IPS-18c (cell line): ENCODE results near the gene FILIP1.
A peak's percentile ranks its signal among the peaks of the same experiment; 100 is the strongest.

Source experiments
- H3K4me3 ChIP-seq: 2 replicates; pipeline ENCODE4 v1.7.0; 2013; ENCODE audit warnings: low read depth, mild to moderate bottlenecking, low read length, moderate library complexity; ENCODE audit not compliant: insufficient read depth
- H3K9me3 ChIP-seq: one replicate; pipeline ENCODE4 v1.6.1; 2013; ENCODE audit warnings: mild to moderate bottlenecking, low read length, moderate library complexity; ENCODE audit not compliant: control insufficient read depth, insufficient read depth

Gene FILIP1

GRCh38 chr6:75262716-75263400, 230.7 kb downstream of the FILIP1 start:
- H3K4me3 ChIP-seq, result no peak overlapping the region
- H3K9me3 ChIP-seq, result no peaks in the 10 kb centered on the region

- H3K9me3 ChIP-seq, result no peaks in the 10 kb centered on the region
- H3K4me3 ChIP-seq, result no peak overlapping the region
Measured at GRCh38 chr6:75261299-75261698, 232.3 kb downstream of the FILIP1 start.

GRCh38 chr6:75257343-75258087, 236.1 kb downstream of the FILIP1 start:
- Histone ChIP-seq H3K9me3 (no peaks in the 10 kb centered on the region), H3K4me3 (no peak overlapping the region)

GRCh38 chr6:75250552-75250951, 243.0 kb downstream of the FILIP1 start:
- Histone ChIP-seq H3K9me3 (no peaks in the 10 kb centered on the region), H3K4me3 (no peak overlapping the region)

DNA sequence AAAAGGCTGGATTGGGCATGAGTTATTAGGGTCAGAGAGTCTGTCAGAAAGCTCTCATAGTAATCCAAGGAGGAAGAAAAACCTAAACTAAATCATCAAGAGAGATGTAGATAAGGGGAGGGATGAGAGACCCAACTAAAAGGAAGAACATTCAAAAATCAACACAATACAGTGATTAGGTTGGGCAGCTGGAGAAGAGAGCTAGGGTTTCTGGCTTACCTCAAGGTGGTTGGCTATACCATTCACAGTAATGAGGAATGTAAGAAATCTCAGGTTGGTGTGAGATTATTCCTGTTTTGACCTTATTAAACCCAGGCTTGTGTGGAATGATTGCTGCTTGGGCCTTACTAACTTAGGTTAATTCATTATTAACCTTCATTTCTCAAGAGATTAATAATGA, 243.8 kb downstream of the FILIP1 start:
- H3K9me3 ChIP-seq, result no peaks in the 10 kb centered on the region
- no peak overlapping the region for H3K4me3 ChIP-seq

DNA sequence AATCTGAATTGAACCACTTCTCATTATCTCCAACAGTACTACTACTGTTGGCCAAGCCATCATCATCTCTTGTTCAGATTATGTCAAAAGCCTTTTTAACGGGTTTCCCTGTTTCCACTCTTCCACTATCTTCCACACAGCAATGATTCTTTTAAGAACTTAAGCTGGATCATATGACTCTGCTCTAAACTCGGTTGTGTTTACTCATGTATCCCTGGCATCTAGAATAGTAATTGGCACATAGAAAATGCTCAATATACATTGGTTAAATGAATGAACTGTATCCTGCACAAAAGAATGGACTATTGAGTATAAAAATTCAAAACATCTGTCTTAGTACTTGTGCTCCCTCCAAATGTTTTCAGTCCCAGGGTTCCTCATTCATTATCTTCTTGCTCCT, 247.2 kb downstream of the FILIP1 start:
- no peak overlapping the region for H3K4me3 ChIP-seq
- H3K9me3 ChIP-seq, result no peaks in the 10 kb centered on the region

- Histone ChIP-seq H3K4me3 (peak overlapping the region; percentile 78), H3K9me3 (no peaks in the 10 kb centered on the region)
Measured at GRCh38 chr6:75244063-75244584, 249.5 kb downstream of the FILIP1 start.

DNA sequence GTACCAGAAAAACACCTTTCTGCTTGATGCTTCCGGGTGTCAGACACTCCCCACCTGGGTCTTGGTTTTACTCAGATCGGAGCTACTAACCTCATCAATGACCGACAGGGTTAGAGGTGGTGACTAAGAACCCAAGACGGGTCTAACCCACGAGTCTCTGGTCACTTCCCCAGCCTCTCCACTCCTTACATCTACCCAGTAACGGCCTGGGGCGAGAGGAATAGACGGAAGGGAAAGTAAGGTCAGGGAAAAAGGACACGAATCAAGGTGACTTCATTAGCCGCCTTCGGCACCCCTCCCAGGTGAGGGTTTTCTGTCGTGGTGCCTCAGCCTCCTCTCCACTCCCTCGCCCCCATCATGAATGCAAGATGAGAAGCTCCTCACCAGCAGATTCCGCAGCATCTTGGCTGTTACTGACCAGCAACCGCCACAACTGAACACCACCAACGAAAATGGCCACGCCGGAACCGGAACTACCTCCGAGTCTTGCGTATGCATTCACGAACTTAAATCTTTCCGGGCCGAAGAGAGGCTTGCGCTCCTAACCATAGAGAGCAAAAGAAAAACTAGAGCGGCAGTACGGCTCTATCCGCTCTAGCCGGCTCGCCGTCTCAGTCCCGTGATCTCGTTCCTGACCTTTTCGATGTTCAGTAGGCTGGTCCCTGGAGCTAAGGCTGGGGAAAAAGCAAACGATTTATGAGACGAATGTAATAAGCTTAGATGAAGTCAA, 250.1 kb downstream of the FILIP1 start, which contains the start of gene COX7A2:
Gene COX7A2, minus strand, starts transcription at position 469 of the 730 bp plus-strand sequence. Its CDS starts 67 bp downstream, at position 402.
- H3K9me3 ChIP-seq, result no peaks in the 10 kb centered on the region
- H3K4me3 ChIP-seq, result peak within 1 kb of the TSS; percentile 78
